Muscle layer of colon (tissue), 2 donors: ENCODE data around the gene NR6A1.

Experiments used
- H3K27ac ChIP-seq: one replicate; pipeline ENCODE4 v1.7.0; 2013; ENCODE audit warnings: low read depth, mild to moderate bottlenecking, low read length, moderate library complexity
- H3K27me3 ChIP-seq, 2 donors: one replicate each; pipeline ENCODE4 v1.7.0; 2013; ENCODE audit warnings: low read length in 2 of 2, mild to moderate bottlenecking in 2 of 2; ENCODE audit not compliant: insufficient read depth in 2 of 2, control insufficient read depth in 1 of 2
- H3K36me3 ChIP-seq: one replicate; pipeline ENCODE4 v1.7.0; 2013; ENCODE audit warnings: mild to moderate bottlenecking, low read length; ENCODE audit not compliant: insufficient read depth
- H3K4me1 ChIP-seq: one replicate; pipeline ENCODE4 v1.7.0; 2013; ENCODE audit warnings: mild to moderate bottlenecking, low read length; ENCODE audit not compliant: insufficient read depth
- H3K4me3 ChIP-seq, 2 donors: one replicate each; pipeline ENCODE4 v1.7.0; 2013; ENCODE audit warnings: low read length in 2 of 2, low read depth in 1 of 2, mild to moderate bottlenecking in 1 of 2, moderate library complexity in 1 of 2
- H3K9ac ChIP-seq: one replicate; pipeline ENCODE4 v1.7.0; 2013; ENCODE audit warnings: low read length
- H3K9me3 ChIP-seq: one replicate; pipeline ENCODE4 v1.7.0; 2013; ENCODE audit warnings: mild to moderate bottlenecking, low read length
- donor health status: abdominal sarcoma.
- donor health status: Adenocarcinoma of cecum.

NR6A1 gene

GRCh38 chr9:124673063-124673462 lies 98.0 kb downstream of the NR6A1 start:
- H3K9ac ChIP-seq = no peak overlapping the region
- H3K36me3 ChIP-seq = no peaks in the 10 kb centered on the region
- H3K4me1 ChIP-seq = peaks cover 14% of the 10 kb centered on the region
- H3K9me3 ChIP-seq = no peaks in the 10 kb centered on the region
- no peaks in the 10 kb centered on the region for H3K27me3 ChIP-seq
- H3K27ac ChIP-seq = no peak overlapping the region
- no peak overlapping the region for H3K4me3 ChIP-seq

- H3K9me3 ChIP-seq = no peaks in the 10 kb centered on the region
- peaks cover 14% of the 10 kb centered on the region for H3K4me1 ChIP-seq
- no peak overlapping the region for H3K4me3 ChIP-seq
- no peaks in the 10 kb centered on the region for H3K36me3 ChIP-seq
- no peak overlapping the region for H3K27ac ChIP-seq
- H3K9ac ChIP-seq = no peak overlapping the region
- no peaks in the 10 kb centered on the region for H3K27me3 ChIP-seq
These were observed 99.2 kb downstream of the NR6A1 start for GRCh38 chr9:124671861-124672260.

GRCh38 chr9:124666642-124667041 lies 104.5 kb downstream of the NR6A1 start:
- Histone ChIP-seq H3K27ac (no peak overlapping the region), H3K4me3 (no peak overlapping the region), H3K9ac (no peak overlapping the region), H3K36me3 (no peaks in the 10 kb centered on the region), H3K4me1 (no peaks in the 10 kb centered on the region), H3K9me3 (no peaks in the 10 kb centered on the region), H3K27me3 (no peaks in the 10 kb centered on the region)

GRCh38 chr9:124665391-124666058 lies 105.6 kb downstream of the NR6A1 start:
- no peaks in the 10 kb centered on the region for H3K36me3 ChIP-seq
- no peaks in the 10 kb centered on the region for H3K27me3 ChIP-seq
- H3K9me3 ChIP-seq = no peaks in the 10 kb centered on the region
- no peaks in the 10 kb centered on the region for H3K4me1 ChIP-seq
- no peak overlapping the region for H3K9ac ChIP-seq
- H3K4me3 ChIP-seq = no peak overlapping the region
- H3K27ac ChIP-seq = no peak overlapping the region

GRCh38 chr9:124664143-124664542 lies 107.0 kb downstream of the NR6A1 start:
- H3K4me1 ChIP-seq = peaks cover 10% of the 10 kb centered on the region
- H3K27me3 ChIP-seq = no peaks in the 10 kb centered on the region
- H3K4me3 ChIP-seq = no peak overlapping the region
- H3K9me3 ChIP-seq = no peaks in the 10 kb centered on the region
- no peaks in the 10 kb centered on the region for H3K36me3 ChIP-seq
- H3K27ac ChIP-seq = no peak overlapping the region
- H3K9ac ChIP-seq = no peak overlapping the region

GRCh38 chr9:124663046-124663961 lies 107.8 kb downstream of the NR6A1 start:
- Histone ChIP-seq H3K36me3 (no peaks in the 10 kb centered on the region), H3K4me3 (no peak overlapping the region), H3K4me1 (peaks cover 10% of the 10 kb centered on the region), H3K27me3 (no peaks in the 10 kb centered on the region), H3K27ac (no peak overlapping the region), H3K9me3 (no peaks in the 10 kb centered on the region), H3K9ac (no peak overlapping the region)

- peaks cover 16% of the 10 kb centered on the region for H3K4me1 ChIP-seq
- H3K36me3 ChIP-seq = no peaks in the 10 kb centered on the region
- H3K9me3 ChIP-seq = no peaks in the 10 kb centered on the region
- no peak overlapping the region for H3K4me3 ChIP-seq
- no peak overlapping the region for H3K9ac ChIP-seq
- no peak overlapping the region for H3K27ac ChIP-seq
- H3K27me3 ChIP-seq = no peaks in the 10 kb centered on the region
These were observed 108.5 kb downstream of the NR6A1 start for GRCh38 chr9:124662561-124662960.

GRCh38 chr9:124661271-124661670 lies 109.8 kb downstream of the NR6A1 start:
- Histone ChIP-seq H3K9me3 (no peaks in the 10 kb centered on the region), H3K36me3 (no peaks in the 10 kb centered on the region), H3K27me3 (no peaks in the 10 kb centered on the region), H3K9ac (no peak overlapping the region), H3K4me3 (no peak overlapping the region), H3K27ac (no peak overlapping the region), H3K4me1 (peaks cover 17% of the 10 kb centered on the region)

- no peaks in the 10 kb centered on the region for H3K36me3 ChIP-seq
- peaks cover 17% of the 10 kb centered on the region for H3K4me1 ChIP-seq
- no peaks in the 10 kb centered on the region for H3K9me3 ChIP-seq
- H3K27ac ChIP-seq = peak overlapping the region; percentile 38
- H3K9ac ChIP-seq = peak overlapping the region; percentile 41
- H3K27me3 ChIP-seq = no peaks in the 10 kb centered on the region
- H3K4me3 ChIP-seq = peak overlapping the region; percentile 36 to 75
These were observed 110.7 kb downstream of the NR6A1 start for GRCh38 chr9:124660341-124660801.

GRCh38 chr9:124659099-124659659 lies 111.9 kb downstream of the NR6A1 start:
- Histone ChIP-seq H3K27me3 (no peaks in the 10 kb centered on the region), H3K4me3 (peak overlapping the region; percentile 59 to 75), H3K27ac (peak overlapping the region; percentile 38), H3K4me1 (peaks cover 17% of the 10 kb centered on the region), H3K9me3 (no peaks in the 10 kb centered on the region), H3K36me3 (no peaks in the 10 kb centered on the region), H3K9ac (peak overlapping the region; percentile 41)

- peak overlapping the region; percentile 38 for H3K27ac ChIP-seq
- H3K9ac ChIP-seq = peak overlapping the region; percentile 41
- H3K4me3 ChIP-seq = peak overlapping the region in 1 of 2 donors; percentile 75
- H3K27me3 ChIP-seq = no peaks in the 10 kb centered on the region
- no peaks in the 10 kb centered on the region for H3K36me3 ChIP-seq
- H3K4me1 ChIP-seq = peaks cover 17% of the 10 kb centered on the region
- H3K9me3 ChIP-seq = no peaks in the 10 kb centered on the region
These were observed 112.7 kb downstream of the NR6A1 start for GRCh38 chr9:124658165-124659017.
